Hippocampal formation (tissue), 2 donors: ENCODE data around the gene ABLIM3.
A peak's percentile ranks its signal among the peaks of the same experiment; 100 is the strongest.
"Not testable (repeated sequence)": the region's sequence is repeated elsewhere in the genome, so short reads cannot be mapped to it uniquely, and the experiment has no call there.

Source experiments
- DNase-seq, 2 donors: peaks; one replicate each; lab custom pipeline; 2025; lab: John Stamatoyannopoulos, UW

ABLIM3 gene

DNA sequence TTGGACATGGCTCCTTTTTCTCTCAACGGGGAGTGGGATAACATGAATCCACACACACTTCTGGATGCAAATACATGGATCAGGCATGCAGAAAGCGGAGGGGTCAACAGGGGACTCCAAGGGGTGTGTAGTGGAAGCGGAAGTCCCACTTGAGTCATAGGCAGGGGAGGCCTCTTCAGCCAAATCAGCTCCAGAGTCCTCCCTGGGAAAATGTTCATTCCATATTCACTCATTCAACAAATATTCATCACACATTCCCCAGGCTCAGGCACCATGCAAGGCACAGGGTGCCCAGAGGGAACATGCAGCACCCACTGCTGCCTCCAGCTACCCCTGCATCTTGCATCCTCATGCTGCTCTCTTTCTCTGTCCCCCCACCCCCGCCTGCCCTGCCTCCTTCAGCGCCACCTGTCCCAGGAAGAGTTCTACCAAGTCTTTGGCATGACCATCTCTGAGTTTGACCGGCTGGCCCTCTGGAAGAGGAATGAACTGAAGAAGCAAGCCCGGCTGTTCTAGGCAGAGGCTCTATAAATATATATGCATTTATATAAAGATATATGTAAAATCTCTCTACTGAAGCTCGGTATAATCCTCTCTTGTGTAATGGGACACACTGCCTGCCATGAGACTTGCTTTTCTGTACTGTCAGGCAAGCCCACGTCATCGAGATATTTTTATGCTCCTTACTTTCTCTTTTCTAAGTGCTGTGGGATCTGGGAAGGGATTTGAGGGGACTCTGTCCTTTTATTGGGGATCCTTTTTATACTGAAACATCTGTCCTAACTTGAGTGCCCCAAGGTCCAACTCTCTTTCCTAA lies 116.8 kb downstream of the ABLIM3 start:
- no peak for DNase-seq

DNA sequence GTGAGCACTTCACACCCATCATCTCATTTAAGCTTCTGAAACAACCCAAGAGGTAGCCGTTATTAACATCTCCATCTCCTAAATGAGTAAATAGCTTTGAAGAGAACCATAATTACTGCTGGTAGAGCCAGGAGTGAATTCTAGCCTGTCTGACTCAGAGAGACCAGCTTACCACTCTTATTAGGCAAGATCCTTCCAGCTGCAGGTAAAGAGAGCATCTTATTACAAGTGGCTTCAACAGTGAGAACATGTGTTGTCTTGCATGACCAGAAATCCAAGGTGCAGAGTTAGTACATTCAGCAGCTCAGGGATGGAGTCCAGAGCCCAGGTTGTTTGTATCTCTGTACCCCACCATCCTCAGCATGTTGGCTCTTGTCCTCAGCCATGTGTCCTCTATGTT lies 119.5 kb downstream of the ABLIM3 start:
- no peak for DNase-seq

DNA sequence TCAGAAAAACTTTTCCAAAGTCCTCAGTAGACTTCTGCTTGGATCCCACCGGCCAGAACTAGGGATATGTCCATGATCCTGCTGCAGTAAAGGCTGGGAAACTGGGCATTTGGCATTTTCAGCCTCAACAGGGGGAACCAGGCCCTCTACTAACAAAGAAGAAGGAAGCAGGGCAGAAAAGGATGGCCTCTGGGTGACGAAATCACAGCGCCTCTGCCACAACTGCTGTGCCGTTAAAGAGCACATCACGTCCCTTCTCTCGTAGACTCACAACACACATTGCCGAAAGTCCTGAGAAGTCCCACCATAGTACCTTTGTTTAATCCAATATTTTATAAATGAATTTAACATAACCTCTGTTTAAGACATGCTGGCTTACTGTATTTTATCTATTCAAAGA lies 120.0 kb downstream of the ABLIM3 start:
- DNase-seq: no peak

DNA sequence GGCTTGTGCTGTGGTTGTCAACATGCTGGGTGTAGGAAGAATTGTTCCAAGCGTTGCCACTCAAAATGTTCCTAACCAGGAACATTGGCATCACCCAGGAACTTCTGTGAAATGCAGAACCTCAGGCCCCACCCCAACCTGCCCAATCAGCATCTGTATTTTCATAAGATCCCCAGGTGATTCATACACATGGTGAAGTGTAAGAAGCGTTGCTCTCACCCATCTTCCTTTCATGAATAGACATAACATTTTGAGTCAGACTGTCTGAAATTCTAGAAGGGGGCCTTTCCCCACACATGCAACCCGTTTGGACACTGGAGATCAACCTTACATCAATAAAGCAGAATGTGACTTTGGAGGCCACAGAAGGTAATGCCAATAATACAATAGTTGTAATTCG lies 121.0 kb downstream of the ABLIM3 start:
- DNase-seq: no peak

DNA sequence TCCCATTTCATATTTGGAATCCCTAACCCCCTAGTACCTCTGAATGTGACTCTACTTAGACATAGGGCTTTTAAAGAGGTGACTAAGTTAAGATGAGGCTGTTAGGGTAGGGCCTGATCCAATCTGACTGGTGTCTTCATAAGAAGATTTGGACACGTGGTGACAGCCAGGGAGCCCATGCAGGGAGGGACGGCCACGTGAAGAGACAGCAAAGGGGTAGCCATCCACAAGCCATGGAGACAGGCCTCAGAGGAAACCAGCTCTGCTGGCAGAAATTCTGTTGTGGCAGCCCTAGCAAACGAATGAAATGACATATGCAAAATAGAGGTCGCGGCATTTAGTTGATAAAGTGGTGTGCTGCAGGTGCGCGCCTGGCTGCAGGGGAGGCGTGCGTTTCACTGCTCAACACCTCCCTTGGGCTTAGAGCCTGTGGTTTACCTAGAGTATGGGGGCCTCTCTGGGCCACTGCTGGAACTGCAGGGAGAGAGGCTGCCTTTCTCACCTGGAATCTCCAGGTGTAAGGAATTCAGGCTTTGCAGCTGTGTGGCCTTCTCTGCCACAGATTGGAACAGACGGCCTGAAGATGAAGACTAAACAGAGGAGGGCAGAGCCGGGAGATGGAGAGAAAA lies 123.3 kb downstream of the ABLIM3 start:
- peak in 1 of 2 donors; percentile 1 for DNase-seq

DNA sequence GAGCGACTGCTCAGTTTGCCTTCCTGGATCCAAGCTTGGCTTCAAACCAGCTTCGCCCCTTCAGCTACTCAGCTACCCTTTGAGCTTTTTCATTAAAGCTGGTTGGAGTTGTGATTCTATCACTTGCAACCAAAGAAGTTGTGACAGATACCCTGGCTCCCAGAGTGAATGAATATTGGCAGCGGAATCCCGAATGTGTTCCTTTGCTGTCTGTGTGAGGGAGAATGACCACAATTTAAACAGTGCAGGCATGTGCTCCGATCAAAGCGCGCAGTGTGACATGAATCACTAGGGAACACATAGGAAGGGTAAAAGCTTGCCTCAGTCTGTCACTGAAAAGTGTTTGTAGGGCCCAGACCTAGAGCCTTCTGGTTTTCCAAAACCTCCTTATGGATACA lies 123.8 kb downstream of the ABLIM3 start:
- no peak for DNase-seq

DNA sequence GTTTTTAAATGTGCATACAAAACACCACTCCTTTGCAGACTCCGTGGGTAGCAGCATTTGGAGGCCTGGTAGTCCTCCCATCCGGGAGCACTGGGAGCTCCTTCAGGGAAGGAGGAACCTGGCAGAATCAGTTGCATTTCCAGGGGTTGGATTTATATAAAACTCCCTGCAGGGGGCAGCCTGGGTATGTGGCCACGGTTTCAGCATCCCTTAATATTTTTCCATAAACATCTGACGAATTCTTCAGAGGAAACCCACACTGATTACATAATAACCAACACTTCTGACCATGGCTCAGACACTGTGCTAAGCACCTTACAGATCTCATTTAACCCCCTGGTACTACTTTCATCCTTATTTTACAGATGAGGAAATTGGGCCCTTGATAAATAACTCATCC lies 124.3 kb downstream of the ABLIM3 start:
- DNase-seq: peak in 1 of 2 donors; percentile 42

DNA sequence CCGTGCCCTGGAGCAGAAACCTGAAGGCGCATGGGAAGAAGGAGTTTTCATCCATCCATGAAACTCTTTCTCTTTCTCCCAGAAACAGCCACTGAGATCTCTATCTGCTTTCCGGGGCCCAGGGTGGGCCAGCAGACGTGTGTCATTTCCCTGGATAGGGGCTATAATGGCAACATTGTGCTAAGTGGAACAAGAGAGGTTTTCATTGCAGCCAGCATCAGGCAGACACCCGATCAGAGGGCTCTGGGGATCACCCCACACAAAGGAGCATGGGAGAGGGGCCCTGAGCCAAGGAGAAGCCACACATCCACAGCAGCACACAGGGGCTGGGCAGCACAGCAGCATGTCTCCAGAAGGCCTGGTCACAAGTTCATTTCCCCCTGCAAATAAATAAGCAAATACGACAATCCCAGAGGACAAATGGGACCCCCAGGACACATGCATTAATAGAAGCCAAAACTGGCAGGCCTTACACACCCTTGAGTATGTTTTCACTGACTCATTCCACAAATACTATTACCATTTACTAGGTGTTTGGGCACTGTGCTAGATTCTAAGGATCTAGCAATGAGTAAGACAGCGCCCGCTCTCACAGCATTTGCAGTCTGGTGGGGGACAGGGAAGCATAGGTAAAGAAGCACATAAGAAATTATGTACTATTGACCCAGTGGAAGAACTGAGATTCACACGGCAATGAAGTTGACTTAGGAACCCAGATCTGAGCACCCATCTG lies 126.1 kb downstream of the ABLIM3 start:
- peak; percentile 78 to 83 for DNase-seq

DNA sequence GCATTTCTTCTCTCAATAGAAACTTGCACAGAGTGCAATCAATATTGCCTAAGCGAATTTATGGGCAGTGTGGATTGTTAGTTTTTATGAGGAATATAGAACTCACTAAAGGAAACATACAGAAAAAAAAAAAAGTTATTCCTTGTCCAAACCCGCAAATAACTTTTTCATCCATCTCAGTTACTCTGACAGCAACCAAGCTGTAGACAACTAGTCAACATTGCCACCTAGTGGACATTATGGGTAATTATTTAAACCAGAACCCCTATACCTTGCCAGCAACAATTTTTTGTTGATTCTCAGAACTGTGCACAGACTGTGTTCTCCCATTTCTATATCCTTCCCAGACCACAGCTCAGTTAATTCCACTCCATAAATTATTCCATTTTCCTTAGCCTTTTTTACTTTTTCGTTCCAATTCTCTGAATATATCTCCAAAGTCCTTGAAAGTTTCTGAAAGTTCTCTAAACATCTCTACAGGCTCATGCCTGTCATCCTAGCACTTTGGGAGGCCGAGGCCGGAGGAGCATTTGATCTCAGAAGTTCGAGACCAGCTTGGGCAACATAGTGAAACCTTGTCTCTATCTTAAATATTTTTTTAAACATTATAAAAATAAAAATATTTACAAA lies 127.8 kb downstream of the ABLIM3 start:
- peak in 1 of 2 donors; percentile 68 for DNase-seq

DNA sequence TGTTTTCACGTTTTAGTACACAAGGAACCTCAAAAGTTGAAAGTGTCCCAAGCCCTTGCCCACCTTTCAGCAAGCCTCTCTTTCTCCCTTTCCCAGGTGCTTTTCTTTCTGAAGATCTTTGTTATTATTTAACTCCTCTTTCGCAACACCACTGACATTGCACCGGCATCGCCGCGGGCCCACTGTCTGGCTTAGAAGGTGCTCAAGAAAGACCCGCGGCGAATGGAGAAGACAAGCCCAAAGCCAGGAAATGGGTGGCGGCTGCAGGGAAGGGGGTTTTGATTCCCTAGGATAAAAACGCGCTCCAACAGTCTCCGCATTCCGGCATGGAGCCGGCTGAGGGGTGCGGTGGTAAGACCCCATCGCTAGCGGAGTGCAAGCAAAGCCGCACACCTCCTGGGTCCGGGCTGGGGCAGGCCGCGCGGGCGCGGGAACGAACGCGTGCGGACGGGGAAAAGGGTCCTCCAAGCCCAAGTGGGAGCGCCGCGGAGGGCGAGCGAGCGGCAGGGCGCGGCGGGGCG lies 130.0 kb downstream of the ABLIM3 start:
- no peak for DNase-seq

DNA sequence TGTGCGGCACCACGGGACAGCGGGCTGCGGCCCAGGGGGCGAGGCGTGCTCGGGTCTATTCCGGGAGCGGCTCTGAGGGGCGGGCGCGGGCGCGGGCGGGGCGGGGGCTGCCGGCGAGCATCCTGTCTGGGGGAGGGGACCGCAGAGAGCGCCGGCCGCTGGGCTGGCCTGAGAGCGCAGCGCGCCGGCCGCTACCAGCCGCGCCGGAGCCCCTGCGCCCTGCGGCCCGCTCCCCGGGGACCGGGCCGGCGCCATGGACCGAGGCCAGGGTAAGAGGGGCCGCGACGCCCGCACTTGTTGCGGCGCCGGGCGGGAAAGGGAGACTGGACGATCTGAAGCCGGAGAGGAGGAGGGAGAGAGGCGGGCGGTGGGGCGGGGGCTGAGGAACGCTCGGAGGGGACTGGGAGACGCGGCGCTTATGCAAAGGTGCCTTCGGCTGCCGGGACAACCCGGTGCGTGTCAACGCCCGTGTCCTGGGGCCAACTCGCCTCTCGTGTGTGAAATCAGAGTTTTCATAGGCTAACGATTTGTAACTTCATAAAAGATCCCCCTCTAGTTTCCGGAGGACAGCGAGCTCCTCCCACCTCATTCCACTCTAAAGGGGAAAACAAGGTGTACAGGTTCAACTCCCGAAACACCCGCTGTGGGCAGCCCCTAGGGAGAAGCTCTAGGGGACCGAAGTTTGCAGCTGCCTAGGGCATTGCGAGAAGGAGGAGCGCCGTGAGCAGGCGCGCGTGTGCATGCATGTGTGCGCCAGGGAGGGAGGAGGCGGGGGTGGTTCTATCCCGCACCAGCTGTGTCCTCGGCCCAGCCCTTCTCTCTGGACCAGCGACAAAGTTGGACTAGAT lies 130.6 kb downstream of the ABLIM3 start, which contains the start of gene AFAP1L1:
AFAP1L1 (plus strand) TSS at position 144 of the 848 bp plus-strand sequence; CDS start at position 254, 110 bp downstream.
- DNase-seq: peak in 1 of 2 donors; percentile 6

DNA sequence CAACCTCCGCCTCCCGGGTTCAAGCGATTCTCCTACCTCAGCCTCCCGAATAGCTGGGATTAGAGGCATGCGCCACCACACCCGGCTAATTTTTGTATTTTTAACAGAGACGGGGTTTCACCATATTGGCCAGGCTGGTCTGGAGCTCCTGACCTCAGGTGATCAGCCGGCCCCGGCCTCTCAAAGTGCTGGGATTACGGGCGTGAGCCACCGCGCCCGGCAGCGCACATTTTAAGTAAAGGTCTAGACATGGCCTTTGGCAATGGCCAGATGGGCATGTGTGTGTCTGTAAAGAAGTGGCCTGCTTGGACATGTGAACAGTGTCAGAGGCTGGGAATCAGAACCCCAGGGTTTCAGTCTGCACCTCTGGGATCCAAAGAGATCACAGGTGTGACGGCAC lies 131.5 kb downstream of the ABLIM3 start:
- not testable (repeated sequence) for DNase-seq

DNA sequence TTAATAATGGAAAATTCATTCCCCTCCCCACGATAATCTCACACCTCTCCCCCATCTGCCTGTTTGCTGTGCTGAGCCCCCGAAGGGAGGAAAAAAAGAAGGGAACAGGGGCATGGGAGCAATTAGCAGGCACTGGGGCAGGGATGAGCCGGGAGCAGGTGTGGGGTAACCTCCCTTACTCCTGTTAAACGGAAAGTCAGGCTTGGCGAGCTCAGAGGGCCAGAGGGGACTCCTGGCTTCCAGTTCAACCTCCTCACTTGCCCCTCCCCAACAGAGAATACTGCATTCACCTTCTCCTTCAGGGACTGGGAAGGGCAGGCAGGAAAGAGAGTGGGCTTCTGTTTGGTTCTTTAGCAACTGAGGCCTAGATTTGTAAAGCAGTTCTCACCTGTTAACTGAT lies 131.9 kb downstream of the ABLIM3 start:
- DNase-seq: no peak

DNA sequence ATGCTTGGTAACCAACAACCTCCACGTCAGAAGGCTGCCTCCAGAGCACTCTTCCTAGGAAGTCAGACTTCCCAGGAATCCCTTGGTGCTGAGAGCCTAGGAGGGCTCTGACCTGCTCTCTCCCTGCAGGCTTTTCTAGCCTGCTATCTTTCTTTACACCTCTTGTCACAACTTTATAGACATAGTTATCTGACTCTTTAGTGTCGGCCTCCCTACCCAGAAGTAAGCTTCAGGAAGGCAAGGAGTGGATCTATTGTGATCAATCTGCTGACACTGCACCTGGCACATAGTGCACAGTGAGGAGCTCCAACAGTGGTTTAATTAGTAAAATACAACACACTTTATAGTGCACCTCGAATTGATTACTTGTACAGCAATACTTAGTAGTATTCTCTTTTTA lies 132.7 kb downstream of the ABLIM3 start:
- DNase-seq: no peak

DNA sequence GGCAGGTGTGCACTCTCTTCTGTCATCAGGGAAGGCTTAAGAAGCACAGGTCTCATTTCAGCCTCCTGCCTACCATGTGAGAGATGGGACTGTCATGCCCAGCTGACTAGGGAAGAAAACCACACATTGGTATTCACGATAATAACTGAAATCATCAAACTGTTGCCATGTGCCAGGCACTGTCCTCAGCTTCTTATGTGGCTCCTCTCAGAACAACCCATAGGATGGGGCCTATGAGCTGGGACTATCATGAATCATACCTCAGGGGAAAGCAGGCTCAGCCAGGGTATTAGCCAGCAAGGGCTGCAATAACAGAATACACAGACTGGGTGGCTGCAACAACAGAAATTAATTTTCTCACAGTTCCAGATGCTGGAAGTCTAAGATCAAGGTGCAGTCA lies 133.6 kb downstream of the ABLIM3 start:
- no peak for DNase-seq

DNA sequence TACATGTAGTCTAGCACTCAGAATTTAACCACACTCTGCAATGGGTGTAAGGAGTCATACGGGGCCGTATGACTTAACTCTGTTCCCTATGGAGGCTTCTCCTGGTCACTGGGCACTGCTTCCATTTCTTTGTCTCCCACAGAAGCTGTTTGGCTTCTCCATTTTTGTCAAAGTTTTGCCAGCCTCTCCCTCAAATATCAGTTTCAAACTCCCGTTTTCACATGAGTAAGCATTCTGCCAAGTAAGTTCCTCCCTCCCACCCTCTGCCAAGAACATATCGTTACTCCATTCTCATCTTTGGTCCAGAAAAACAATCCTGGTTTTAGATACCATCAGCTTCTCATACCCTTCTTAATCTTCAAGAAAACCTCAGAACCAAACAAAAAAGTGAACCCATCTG lies 136.5 kb downstream of the ABLIM3 start:
- DNase-seq: no peak

DNA sequence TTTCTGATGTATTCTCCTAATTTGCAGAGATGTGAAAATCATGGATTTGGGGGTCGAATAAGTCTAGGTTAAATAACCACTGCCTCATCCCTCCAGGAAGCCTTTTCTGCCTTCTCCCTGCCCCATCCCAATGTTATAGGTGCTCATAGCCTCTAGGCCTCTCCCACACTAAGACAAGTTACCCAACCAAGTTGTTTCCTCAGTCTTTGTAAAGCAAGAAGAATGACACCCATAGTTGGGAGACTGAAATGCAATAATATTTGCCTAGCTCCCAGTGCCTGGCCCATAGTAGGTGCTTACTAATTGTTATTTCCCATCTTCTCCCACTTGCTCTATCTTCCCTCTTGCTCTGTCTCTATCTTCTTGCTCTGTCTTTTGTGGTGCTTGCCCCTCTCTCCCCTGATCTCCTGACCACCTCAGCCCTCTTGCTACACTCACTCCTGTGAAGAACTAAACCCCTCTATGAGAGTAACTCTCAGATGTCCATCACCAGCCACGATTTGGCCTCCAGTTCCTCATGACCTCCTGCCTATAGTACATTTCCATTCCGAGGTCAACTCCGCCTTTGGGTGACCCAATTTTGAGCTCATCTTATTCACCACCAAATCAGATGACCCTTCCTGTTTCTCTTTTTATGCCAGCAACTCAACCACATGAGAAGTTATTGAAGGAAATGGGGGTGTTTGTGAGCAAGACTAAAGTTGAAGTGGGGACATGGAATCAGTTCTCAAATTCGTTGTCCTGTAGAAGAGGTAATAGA lies 137.3 kb downstream of the ABLIM3 start:
- no peak for DNase-seq

DNA sequence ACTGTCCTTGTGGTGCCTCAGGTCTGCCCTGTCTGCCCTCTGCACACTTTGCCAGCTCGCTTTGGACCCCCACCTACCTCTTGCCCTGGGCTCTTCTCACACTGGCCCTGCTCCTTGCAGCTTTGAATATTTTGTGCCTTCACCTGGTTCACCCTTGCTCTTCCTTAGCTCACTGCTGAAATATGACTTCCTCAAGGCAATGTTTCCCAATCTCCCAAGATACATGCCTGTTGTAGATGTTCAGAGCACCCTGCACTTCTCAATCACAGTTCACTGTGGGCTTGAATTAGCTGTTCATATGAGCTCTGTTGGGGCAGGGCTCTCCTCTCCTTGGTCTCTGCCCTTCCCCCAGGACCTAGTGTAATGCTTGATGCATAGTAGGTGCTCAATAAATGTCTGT lies 138.4 kb downstream of the ABLIM3 start:
- no peak for DNase-seq

DNA sequence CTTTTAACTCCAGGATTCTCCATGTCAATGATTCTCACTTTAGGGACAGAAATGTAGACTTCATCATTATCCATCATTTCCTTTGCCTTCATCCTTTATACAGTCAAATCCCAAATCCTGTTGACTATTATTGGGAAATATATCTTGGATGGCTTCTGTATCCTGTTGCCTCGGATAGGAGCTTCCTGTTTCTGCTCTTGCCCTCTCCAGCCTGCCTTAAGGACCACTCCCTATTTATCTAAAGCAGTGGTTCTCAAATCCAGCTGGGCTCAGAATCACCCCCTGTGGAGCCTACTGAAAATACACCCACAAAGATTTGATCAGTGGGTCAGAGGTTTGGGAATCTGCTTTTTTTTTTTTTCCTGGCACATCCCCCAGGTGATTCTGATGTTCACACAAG lies 138.8 kb downstream of the ABLIM3 start:
- DNase-seq: no peak

DNA sequence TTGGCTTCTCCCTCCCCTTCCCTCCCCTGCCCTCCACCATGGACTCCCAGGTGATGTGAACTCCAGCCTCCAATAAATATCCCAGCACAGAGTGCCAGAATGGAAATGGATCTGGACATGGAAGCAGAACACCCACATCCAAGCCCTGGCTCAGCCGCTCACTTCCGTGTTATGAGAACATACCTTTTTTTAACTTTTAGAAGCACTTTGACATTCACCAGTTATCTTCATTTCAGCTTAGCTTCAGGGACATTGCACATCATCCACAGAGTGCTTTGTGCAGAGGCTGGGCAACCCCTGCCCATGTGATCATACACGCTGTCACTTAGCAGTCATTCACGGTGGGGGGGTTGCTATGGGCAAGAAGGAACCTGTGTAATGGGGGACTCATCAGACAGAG lies 139.5 kb downstream of the ABLIM3 start:
- no peak for DNase-seq
